GM12801 (cell line): Measurements from ENCODE around the gene LCORL.

ENCODE experiments used
- CTCF ChIP-seq: IDR thresholded peaks from one replicate; pipeline ENCODE4 v1.5.1; 2011; ENCODE audit warnings: control low read depth; ENCODE audit not compliant: insufficient read length; ENCODE audit errors: extremely low read depth

LCORL gene

DNA sequence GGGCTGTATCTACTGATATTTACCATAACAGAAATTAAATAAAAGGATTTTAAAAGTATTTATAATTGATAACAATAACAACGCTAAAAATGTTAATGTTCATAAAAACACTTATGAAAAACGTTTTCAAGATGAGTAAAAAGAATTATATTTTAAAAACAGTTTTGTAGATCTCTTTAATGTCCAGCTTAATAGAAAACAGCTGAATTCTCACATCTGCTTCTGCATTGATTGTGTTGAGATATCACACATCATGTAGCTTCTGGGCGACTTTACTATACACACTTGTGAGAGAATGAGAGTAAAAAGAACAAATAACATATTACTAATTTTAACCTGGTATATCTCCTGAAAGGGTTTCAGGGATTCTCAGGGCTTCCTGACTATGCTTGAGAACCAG is 127.1 kb downstream of the LCORL start:
- TF ChIP-seq CTCF = no peak

- no peak for TF ChIP-seq CTCF
These were observed 131.9 kb downstream of the LCORL start for GRCh38 chr4:17889692-17890091.

- no peak for TF ChIP-seq CTCF
These were observed 137.0 kb downstream of the LCORL start for GRCh38 chr4:17884511-17884910.

GRCh38 chr4:17884063-17884462 is 137.5 kb downstream of the LCORL start:
- no peak for TF ChIP-seq CTCF

- TF ChIP-seq CTCF = no peak
These were observed 143.9 kb downstream of the LCORL start for GRCh38 chr4:17877661-17878060.

DNA sequence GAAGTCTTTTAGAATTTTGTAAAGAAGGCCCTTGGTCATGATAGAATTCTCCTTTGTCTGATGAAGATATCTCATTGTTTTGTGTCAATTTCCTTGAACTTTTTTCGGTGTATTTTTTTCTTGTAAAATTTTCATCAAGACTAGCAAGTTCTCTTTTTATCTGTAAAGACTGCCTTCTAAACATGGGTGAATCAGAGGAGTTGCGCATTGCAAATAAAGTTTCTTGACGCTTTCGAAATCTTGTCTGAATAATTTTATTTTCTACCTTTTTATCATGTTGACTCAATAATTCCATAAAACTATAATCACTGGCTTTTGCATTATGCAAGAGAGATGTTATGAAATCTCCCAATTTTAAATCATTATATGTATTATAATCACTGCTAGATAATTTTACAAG is 144.6 kb downstream of the LCORL start:
- no peak for TF ChIP-seq CTCF

DNA sequence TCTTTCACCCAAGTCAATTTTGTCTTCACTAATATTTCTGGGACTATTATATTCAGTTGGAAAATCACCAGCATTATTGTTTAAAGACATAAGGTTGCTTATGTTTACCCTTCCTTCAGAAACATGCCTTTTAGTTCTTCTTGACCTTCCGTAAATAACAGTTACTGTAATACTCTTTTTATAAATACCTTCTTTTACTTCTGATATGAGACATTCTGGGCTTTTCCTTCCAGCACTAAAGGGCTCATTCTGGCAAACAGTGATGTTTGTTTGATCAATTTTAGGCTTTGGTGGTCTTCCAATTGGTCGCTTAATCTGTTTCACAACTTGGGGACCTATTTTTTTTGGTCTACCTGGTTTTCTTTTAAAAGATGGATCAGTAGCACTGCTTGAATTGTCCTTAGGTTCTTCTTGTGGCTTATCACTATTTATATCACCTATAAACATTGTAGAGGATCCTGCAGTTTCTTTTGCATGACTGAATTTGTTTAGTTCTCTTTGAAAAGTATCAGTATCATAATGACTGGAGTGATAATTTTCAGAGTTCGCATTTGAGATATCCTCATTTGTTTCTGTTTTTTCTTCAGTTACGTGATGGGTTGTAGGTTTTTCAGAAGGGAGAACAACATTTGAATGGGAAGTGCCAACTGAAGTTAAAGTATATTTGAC is 146.0 kb downstream of the LCORL start:
- no peak for TF ChIP-seq CTCF
